Neutrophil (primary cell): ENCODE measurements around the gene TAS2R39.

Experiments
- H3K27ac ChIP-seq: fragments of 200-600 bp; sonication (generic); 2 replicates; pipeline ENCODE4 v1.5.1; 2016; ENCODE audit warnings: mild to moderate bottlenecking, moderate library complexity
- H3K27me3 ChIP-seq: fragments of 200-600 bp; sonication (generic); 2 replicates; pipeline ENCODE4 v1.6.0; 2016; ENCODE audit warnings: mild to moderate bottlenecking
- H3K36me3 ChIP-seq: fragments of 200-600 bp; sonication (generic); 2 replicates; pipeline ENCODE4 v1.5.1; 2017
- H3K4me1 ChIP-seq, 2 experiments: fragments of 200-600 bp in 1 of 2; sonication (generic) in 1 of 2; 1 replicate in 1 of 2; 2 replicates in 1 of 2; pipeline versions ENCODE4 v1.5.1 to v1.6.1; 2013 to 2016; ENCODE audit warnings: low read depth in 1 of 2, low read length in 1 of 2, mild to moderate bottlenecking in 1 of 2, moderate library complexity in 1 of 2; ENCODE audit not compliant: control insufficient read depth in 1 of 2, insufficient read depth in 1 of 2
- H3K4me3 ChIP-seq, 2 experiments: fragments of 200-600 bp in 1 of 2; sonication (generic) in 1 of 2; 1 replicate in 1 of 2; 2 replicates in 1 of 2; pipeline ENCODE4 v1.5.1; 2013 to 2016; ENCODE audit warnings: low read depth in 1 of 2, low read length in 1 of 2, mild to moderate bottlenecking in 1 of 2, moderate library complexity in 1 of 2
- H3K9me3 ChIP-seq: fragments of 200-600 bp; sonication (generic); 2 replicates; pipeline ENCODE4 v1.5.1; 2016
- CTCF ChIP-seq: fragments of 200-600 bp; sonication (generic); IDR thresholded peaks from 2 replicates; pipeline ENCODE4 v1.5.1; 2016; ENCODE audit warnings: antibody characterized with exemption

TAS2R39 gene

DNA sequence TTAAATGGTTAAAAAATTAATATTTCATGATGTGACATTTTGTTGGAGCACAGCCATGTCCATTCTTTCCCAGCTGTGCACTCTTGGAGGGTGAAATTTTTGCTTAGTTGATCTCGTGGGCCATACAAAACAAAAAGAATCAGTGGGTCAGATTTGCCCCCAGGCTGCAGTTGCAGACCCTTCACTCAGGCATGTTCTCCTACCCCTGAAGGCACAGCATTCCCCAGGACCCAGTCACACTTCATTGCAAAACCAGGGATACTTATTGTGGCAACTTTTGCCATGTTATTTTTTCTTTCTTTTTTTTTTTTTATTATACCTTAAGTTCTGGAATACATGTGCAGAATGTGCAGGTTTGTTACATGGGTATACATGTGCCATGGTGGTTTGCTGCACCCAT lies 44.6 kb downstream of the TAS2R39 start:
- TF ChIP-seq CTCF, result no peak
- H3K27me3 ChIP-seq, result no peaks in the 10 kb centered on the region
- no peak overlapping the region for H3K4me3 ChIP-seq
- no peaks in the 10 kb centered on the region for H3K9me3 ChIP-seq
- H3K27ac ChIP-seq, result no peak overlapping the region
- H3K4me1 ChIP-seq, result peaks cover 21% of the 10 kb centered on the region in 2 experiments
- H3K36me3 ChIP-seq, result no peaks in the 10 kb centered on the region

DNA sequence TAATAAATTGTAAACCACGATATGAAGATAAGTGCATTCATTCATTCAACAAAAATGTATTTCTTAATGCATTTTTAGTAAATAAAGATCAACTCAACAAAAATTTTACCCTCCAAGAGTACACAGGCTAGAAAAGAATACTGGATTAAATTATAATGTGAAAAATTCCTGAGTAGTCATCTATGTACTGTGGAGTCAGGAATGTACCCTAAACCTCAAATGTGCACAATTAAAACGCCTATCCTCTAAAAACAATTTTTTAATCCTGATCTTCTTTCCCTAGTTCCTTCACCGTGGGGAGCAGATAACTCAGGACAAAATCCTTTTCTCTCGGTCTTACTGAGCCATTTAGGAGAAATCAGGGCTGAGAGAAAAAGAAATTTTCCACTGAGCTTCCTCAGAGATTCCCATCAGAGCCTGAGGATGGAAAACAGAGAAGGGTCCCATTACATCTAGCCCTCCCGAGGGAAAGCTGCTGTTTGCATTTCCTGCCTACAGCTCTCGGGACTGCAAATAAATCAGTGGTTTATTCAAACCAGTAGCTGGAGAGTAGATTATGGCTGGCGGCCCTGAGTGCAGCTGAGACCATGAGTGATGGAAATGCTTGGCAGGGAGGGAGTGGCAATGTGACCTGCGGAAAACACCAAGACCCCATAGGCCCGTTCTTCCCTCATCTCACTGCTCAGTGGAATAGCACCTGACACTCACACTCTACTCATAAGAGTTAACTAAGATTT lies 46.0 kb downstream of the TAS2R39 start:
- no peak for TF ChIP-seq CTCF
- Histone ChIP-seq H3K36me3 (no peaks in the 10 kb centered on the region), H3K4me1 (peaks cover 12 to 16% of the 10 kb centered on the region in 2 experiments), H3K4me3 (no peak overlapping the region), H3K27ac (no peak overlapping the region), H3K27me3 (no peaks in the 10 kb centered on the region), H3K9me3 (no peaks in the 10 kb centered on the region)

- no peaks in the 10 kb centered on the region for H3K27me3 ChIP-seq
- no peaks in the 10 kb centered on the region for H3K9me3 ChIP-seq
- no peak for TF ChIP-seq CTCF
- no peak overlapping the region for H3K27ac ChIP-seq
- peaks cover 6 to 18% of the 10 kb centered on the region in 2 experiments for H3K4me1 ChIP-seq
- H3K36me3 ChIP-seq, result no peaks in the 10 kb centered on the region
- H3K4me3 ChIP-seq, result no peak overlapping the region
Measured at GRCh38 chr7:143230602-143231457, 47.6 kb downstream of the TAS2R39 start.
